IMR-90 (cell line): Measurements from ENCODE around the gene RAB1B. TPM values are rescaled to one million over a fixed set of nuclear protein-coding genes. Genes with fewer than 3 reads are reported as not detected.

Source experiments
- ATAC-seq: fragments of 200-7000 bp; cut with Tn5 transposase; 2 replicates; pipeline ENCODE4 v1.9.1; 2020; ENCODE audit warnings: low read depth, mild to moderate bottlenecking, moderate library complexity
- BruUV-seq: library from RNA; stranded (reverse); fragments of 400-500 nt; replicated peaks from 2 replicates; lab custom pipeline; 2021; lab: Mats Ljungman, UMichigan
- CTCF ChIA-PET: fragments of 300-600 bp; formaldehyde crosslinking; extraction: SDS; loops from one replicate; lab custom pipeline; 2021; ENCODE audit warnings: antibody characterized with exemption; lab: Yijun Ruan, JAX
- POLR2A ChIA-PET: fragments of 300-600 bp; sonication (Branson Sonifier 250); formaldehyde crosslinking; loops from one replicate; lab custom pipeline; 2022; ENCODE audit warnings: antibody characterized with exemption; ENCODE audit not compliant: unreplicated experiment; lab: Charles Lee
- DNase-seq: peaks from one replicate; pipeline ENCODE4 v3.0.0; 2013
- H2AFZ ChIP-seq: replicated peaks from 2 replicates; pipeline ENCODE3; 2013; ENCODE audit warnings: low read length, mild to moderate bottlenecking; ENCODE audit not compliant: poor library complexity
- H2AK5ac ChIP-seq: 2 replicates; pipeline ENCODE4 v1.6.1; 2013; ENCODE audit warnings: low read depth, low read length, inconsistent platforms
- H2AK9ac ChIP-seq: replicated peaks from 2 replicates; pipeline ENCODE3; 2013; ENCODE audit warnings: mild to moderate bottlenecking, low read depth, low read length, moderate library complexity; ENCODE audit not compliant: poor library complexity
- H2BK120ac ChIP-seq: 2 replicates; pipeline ENCODE4 v1.6.1; 2013; ENCODE audit warnings: low read depth, low read length, inconsistent platforms
- H2BK15ac ChIP-seq: 3 replicates; pipeline ENCODE4 v1.6.1; 2013; ENCODE audit warnings: low read depth, low read length, inconsistent platforms
- H2BK20ac ChIP-seq: 2 replicates; pipeline ENCODE4 v1.6.1; 2013; ENCODE audit warnings: low read depth, mild to moderate bottlenecking, inconsistent platforms, low read length, moderate library complexity
- H2BK5ac ChIP-seq: 2 replicates; pipeline ENCODE4 v1.6.1; 2013; ENCODE audit warnings: mild to moderate bottlenecking, low read depth, low read length, inconsistent platforms; ENCODE audit not compliant: poor library complexity, severe bottlenecking
- H3K14ac ChIP-seq: replicated peaks from 2 replicates; pipeline ENCODE4 v1.6.1; 2013; ENCODE audit warnings: low read depth, low read length, inconsistent platforms
- H3K18ac ChIP-seq: 2 replicates; pipeline ENCODE4 v1.6.1; 2013; ENCODE audit warnings: low read depth, low read length, control low read depth
- H3K23ac ChIP-seq: 2 replicates; pipeline ENCODE4 v1.6.1; 2013; ENCODE audit warnings: low read depth, low read length, inconsistent platforms
- H3K27ac ChIP-seq: 2 replicates; pipeline ENCODE4 v1.5.1; 2013; ENCODE audit warnings: mild to moderate bottlenecking, control low read depth, low read length; ENCODE audit not compliant: insufficient read depth
- H3K27me3 ChIP-seq: 2 replicates; pipeline ENCODE4 v1.6.1; 2013; ENCODE audit warnings: low read length; ENCODE audit not compliant: control insufficient read depth, insufficient read depth
- H3K36me3 ChIP-seq: 2 replicates; pipeline ENCODE4 v1.6.1; 2013; ENCODE audit warnings: low read length, mixed read lengths; ENCODE audit not compliant: control insufficient read depth, insufficient read depth
- H3K4ac ChIP-seq: 2 replicates; pipeline ENCODE4 v1.6.1; 2013; ENCODE audit warnings: low read depth, low read length, inconsistent platforms
- H3K4me1 ChIP-seq: 2 replicates; pipeline ENCODE4 v1.6.1; 2013; ENCODE audit warnings: low read length, mixed read lengths; ENCODE audit not compliant: control insufficient read depth, insufficient read depth
- H3K4me2 ChIP-seq: 2 replicates; pipeline ENCODE4 v1.6.1; 2013; ENCODE audit warnings: low read depth, mild to moderate bottlenecking, control low read depth, low read length, moderate library complexity
- H3K4me3 ChIP-seq: 2 replicates; pipeline ENCODE4 v1.5.1; 2013; ENCODE audit warnings: low read depth, mild to moderate bottlenecking, control low read depth, low read length, moderate library complexity; ENCODE audit not compliant: insufficient read depth
- H3K56ac ChIP-seq: 2 replicates; pipeline ENCODE4 v1.6.1; 2013; ENCODE audit warnings: low read length, inconsistent platforms; ENCODE audit not compliant: insufficient read depth; ENCODE audit errors: extremely low read depth
- H3K79me1 ChIP-seq, 2 experiments: 2 replicates each; pipeline ENCODE4 v1.6.1; 2013; ENCODE audit warnings: low read length in 2 of 2, inconsistent platforms in 1 of 2, low read depth in 1 of 2
- H3K9ac ChIP-seq: 2 replicates; pipeline ENCODE4 v1.6.1; 2013; ENCODE audit warnings: low read depth, low read length, control low read depth
- H3K9me1 ChIP-seq: 2 replicates; pipeline ENCODE4 v1.6.1; 2013; ENCODE audit warnings: low read length, inconsistent platforms; ENCODE audit not compliant: insufficient read depth
- H3K9me3 ChIP-seq: 2 replicates; pipeline ENCODE4 v1.6.1; 2013; ENCODE audit warnings: low read length; ENCODE audit not compliant: control insufficient read depth, insufficient read depth
- H4K20me1 ChIP-seq: 2 replicates; pipeline ENCODE4 v1.6.1; 2013; ENCODE audit warnings: low read length, inconsistent platforms; ENCODE audit not compliant: insufficient read depth
- H4K5ac ChIP-seq: 2 replicates; pipeline ENCODE4 v1.6.1; 2013; ENCODE audit warnings: mild to moderate bottlenecking, low read depth, low read length, control low read depth
- H4K8ac ChIP-seq, 2 experiments: 2 replicates each; pipeline ENCODE4 v1.6.1; 2013; ENCODE audit warnings: low read depth in 2 of 2, low read length in 2 of 2, control low read depth in 1 of 2, inconsistent platforms in 1 of 2
- H4K91ac ChIP-seq: 2 replicates; pipeline ENCODE4 v1.6.1; 2013; ENCODE audit warnings: low read depth, low read length, inconsistent platforms; ENCODE audit not compliant: insufficient read depth
- BHLHE40 ChIP-seq: fragments of 150-350 bp; IDR thresholded peaks from 2 replicates; pipeline ENCODE4 v1.6.1; 2016; ENCODE audit warnings: mild to moderate bottlenecking, low read depth, low read length
- FOS ChIP-seq: fragments of 150-350 bp; IDR thresholded peaks from 2 replicates; pipeline ENCODE4 v1.6.1; 2016; ENCODE audit warnings: low read depth, low read length
- MAFK ChIP-seq: IDR thresholded peaks from 2 replicates; pipeline ENCODE4 v1.6.1; 2012; ENCODE audit warnings: low read depth, low read length, improper control_type of control experiment
- MAZ ChIP-seq: IDR thresholded peaks from 2 replicates; pipeline ENCODE4 v1.6.1; 2012; ENCODE audit warnings: low read depth, mild to moderate bottlenecking, low read length, improper control_type of control experiment, moderate library complexity, borderline replicate concordance
- MXI1 ChIP-seq: IDR thresholded peaks from 2 replicates; pipeline ENCODE4 v1.6.1; 2012; ENCODE audit warnings: low read depth, mild to moderate bottlenecking, low read length, moderate library complexity, borderline replicate concordance
- NFE2L2 ChIP-seq: fragments of 150-350 bp; IDR thresholded peaks from 2 replicates; pipeline ENCODE4 v1.6.1; 2016; ENCODE audit warnings: low read depth, mild to moderate bottlenecking, low read length
- POLR2A ChIP-seq: IDR thresholded peaks from 2 replicates; pipeline ENCODE4 v1.6.1; 2012; ENCODE audit warnings: mild to moderate bottlenecking, low read depth, low read length
- RCOR1 ChIP-seq: IDR thresholded peaks from 2 replicates; pipeline ENCODE4 v1.6.1; 2012; ENCODE audit warnings: mild to moderate bottlenecking, low read length, improper control_type of control experiment; ENCODE audit not compliant: insufficient replicate concordance
- RFX5 ChIP-seq: IDR thresholded peaks from 2 replicates; pipeline ENCODE4 v1.8.0; 2012; ENCODE audit warnings: low read depth, mild to moderate bottlenecking, low read length, moderate library complexity
- SMC3 ChIP-seq: fragments of 150-350 bp; IDR thresholded peaks from 2 replicates; pipeline ENCODE4 v1.6.1; 2016; ENCODE audit warnings: low read depth, mild to moderate bottlenecking, antibody characterized with exemption, low read length, moderate library complexity
- WGBS, 2 experiments: methylation state at CpG; one replicate each; pipeline versions ENCODE4 v1.1.5 to v1.1.7; 2013; ENCODE audit warnings: missing lambda C conversion rate in 2 of 2; ENCODE audit not compliant: insufficient read length in 1 of 2; ENCODE audit errors: extremely low coverage in 2 of 2; 5-methylcytosine and 5-hydroxymethylcytosine counted together
- dilution Hi-C: fragments of 300-500 bp; cut with HindIII; formaldehyde crosslinking; loops from one replicate; pipeline ENCODE4 v1.14.3; 2018; ENCODE audit warnings: low sequenced_read_pairs; ENCODE audit not compliant: unreplicated experiment
- in situ Hi-C: fragments of 300-500 bp; cut with MboI; formaldehyde crosslinking; loops from 3 replicates; pipeline ENCODE4 v1.14.3; 2019; ENCODE audit warnings: low sequenced_read_pairs, inconsistent platforms, mixed read lengths
- intact Hi-C: fragments of 100-400 bp; cut with micrococcal nuclease; formaldehyde crosslinking; loops from 2 replicates; pipeline ENCODE4 v1.10.0; 2022
- polyA plus RNA-seq, 3 experiments: library from polyadenylated mRNA; depleted of rRNA; stranded (reverse); fragments of >200 nt; gene quantifications; 2 replicates each; pipeline ENCODE4 v1.2.3, GENCODE V29; 2012; ENCODE audit warnings: low replicate concordance in 1 of 3
- total RNA-seq: library from RNA; depleted of rRNA; stranded (reverse); fragments of >200 nt; gene quantifications from 2 replicates; pipeline ENCODE4 v1.2.3, GENCODE V29; 2012
- TF ChIP-seq, protein P1 (sequence below): conservative IDR thresholded peaks from 2 replicates; pipeline ENCODE4 v1.5.1; 2012; ENCODE audit warnings: mild to moderate bottlenecking, low read depth, low read length, improper control_type of control experiment
- TF ChIP-seq, protein P2 (sequence below): fragments of 150-350 bp; IDR thresholded peaks from 2 replicates; pipeline ENCODE4 v1.6.1; 2016; ENCODE audit warnings: low read depth, mild to moderate bottlenecking, low read length, moderate library complexity, borderline replicate concordance
- TF ChIP-seq, protein P3 (sequence below): fragments of 150-350 bp; IDR thresholded peaks from 2 replicates; pipeline ENCODE4 v1.6.1; 2017; ENCODE audit warnings: mild to moderate bottlenecking, antibody characterized with exemption, low read length, low read depth

The RAB1B gene
- total and polyA plus RNA-seq, 2 of the 4 experiments (the other 2 are of a cell fraction) = 83.7 to 248 TPM

DNA sequence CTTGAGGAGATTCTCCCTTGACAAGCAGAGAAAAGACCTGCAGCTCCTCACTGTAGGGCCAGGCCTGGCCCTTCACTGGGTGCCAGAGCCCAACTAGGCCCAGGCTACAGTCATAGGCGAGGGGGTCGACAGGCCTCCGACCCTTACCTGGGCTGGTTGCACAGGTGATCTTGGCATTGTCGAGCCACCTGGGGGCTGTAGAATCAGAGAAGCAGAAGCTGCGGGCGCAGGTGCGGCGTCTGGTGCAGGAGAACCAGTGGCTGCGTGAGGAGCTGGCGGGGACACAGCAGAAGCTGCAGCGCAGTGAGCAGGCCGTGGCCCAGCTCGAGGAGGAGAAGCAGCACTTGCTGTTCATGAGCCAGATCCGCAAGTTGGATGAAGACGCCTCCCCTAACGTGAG, 6.9 kb upstream of the RAB1B start:
- peaks cover 9% of the 10 kb centered on the region; the same call in 1 of the 2 replicates for H3K4me1 ChIP-seq
- H4K20me1 ChIP-seq = peaks cover 19% of the 10 kb centered on the region
- H2BK15ac ChIP-seq = no peak overlapping the region
- WGBS, 2 experiments = 86% methylated on average over 8 of the region's 16 CpGs; no CpG with 5 or more reads in 1 of the 2 experiments
- no peak overlapping the region for H2AK5ac ChIP-seq
- no TSS peak for BruUV-seq
- H3K27me3 ChIP-seq = no peaks in the 10 kb centered on the region
- peaks cover 28 to 54% of the 10 kb centered on the region in 2 experiments for H3K79me1 ChIP-seq
- H3K9me3 ChIP-seq = no peaks in the 10 kb centered on the region
- H2BK120ac ChIP-seq = no peak overlapping the region
- DNase-seq = no peak
- ChIA-PET POLR2A (no interaction called here), CTCF (no interaction called here)
- in situ Hi-C loops (no loop called here), dilution Hi-C loops (no loop called here), intact Hi-C loops (no loop called here)
- no peak overlapping the region for H3K18ac ChIP-seq
- H3K14ac ChIP-seq = no peak overlapping the region
- H2BK5ac ChIP-seq = no peak overlapping the region
- H3K4me2 ChIP-seq = no peak overlapping the region
- H4K91ac ChIP-seq = no peak overlapping the region
- H4K8ac ChIP-seq = no peak overlapping the region
- H3K9me1 ChIP-seq = no peaks in the 10 kb centered on the region; the same call in 1 of the 2 replicates
- no peak for ATAC-seq
- no peak overlapping the region for H2BK20ac ChIP-seq
- no peak overlapping the region for H3K23ac ChIP-seq
- H3K27ac ChIP-seq = no peak overlapping the region
- H3K4ac ChIP-seq = no peak overlapping the region
- H2AFZ ChIP-seq = no peak overlapping the region
- H3K36me3 ChIP-seq = peaks cover 50% of the 10 kb centered on the region
- TF ChIP-seq BHLHE40 (no peak), POLR2A (no peak), FOS (no peak), MAZ (no peak), RCOR1 (no peak), MXI1 (no peak), RFX5 (no peak), NFE2L2 (no peak), MAFK (no peak), SMC3 (no peak)
- TF ChIP-seq, protein P1, sequence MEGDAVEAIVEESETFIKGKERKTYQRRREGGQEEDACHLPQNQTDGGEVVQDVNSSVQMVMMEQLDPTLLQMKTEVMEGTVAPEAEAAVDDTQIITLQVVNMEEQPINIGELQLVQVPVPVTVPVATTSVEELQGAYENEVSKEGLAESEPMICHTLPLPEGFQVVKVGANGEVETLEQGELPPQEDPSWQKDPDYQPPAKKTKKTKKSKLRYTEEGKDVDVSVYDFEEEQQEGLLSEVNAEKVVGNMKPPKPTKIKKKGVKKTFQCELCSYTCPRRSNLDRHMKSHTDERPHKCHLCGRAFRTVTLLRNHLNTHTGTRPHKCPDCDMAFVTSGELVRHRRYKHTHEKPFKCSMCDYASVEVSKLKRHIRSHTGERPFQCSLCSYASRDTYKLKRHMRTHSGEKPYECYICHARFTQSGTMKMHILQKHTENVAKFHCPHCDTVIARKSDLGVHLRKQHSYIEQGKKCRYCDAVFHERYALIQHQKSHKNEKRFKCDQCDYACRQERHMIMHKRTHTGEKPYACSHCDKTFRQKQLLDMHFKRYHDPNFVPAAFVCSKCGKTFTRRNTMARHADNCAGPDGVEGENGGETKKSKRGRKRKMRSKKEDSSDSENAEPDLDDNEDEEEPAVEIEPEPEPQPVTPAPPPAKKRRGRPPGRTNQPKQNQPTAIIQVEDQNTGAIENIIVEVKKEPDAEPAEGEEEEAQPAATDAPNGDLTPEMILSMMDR = no peak
- TF ChIP-seq, protein P2, sequence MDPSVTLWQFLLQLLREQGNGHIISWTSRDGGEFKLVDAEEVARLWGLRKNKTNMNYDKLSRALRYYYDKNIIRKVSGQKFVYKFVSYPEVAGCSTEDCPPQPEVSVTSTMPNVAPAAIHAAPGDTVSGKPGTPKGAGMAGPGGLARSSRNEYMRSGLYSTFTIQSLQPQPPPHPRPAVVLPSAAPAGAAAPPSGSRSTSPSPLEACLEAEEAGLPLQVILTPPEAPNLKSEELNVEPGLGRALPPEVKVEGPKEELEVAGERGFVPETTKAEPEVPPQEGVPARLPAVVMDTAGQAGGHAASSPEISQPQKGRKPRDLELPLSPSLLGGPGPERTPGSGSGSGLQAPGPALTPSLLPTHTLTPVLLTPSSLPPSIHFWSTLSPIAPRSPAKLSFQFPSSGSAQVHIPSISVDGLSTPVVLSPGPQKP = no peak
- TF ChIP-seq, protein P3, sequence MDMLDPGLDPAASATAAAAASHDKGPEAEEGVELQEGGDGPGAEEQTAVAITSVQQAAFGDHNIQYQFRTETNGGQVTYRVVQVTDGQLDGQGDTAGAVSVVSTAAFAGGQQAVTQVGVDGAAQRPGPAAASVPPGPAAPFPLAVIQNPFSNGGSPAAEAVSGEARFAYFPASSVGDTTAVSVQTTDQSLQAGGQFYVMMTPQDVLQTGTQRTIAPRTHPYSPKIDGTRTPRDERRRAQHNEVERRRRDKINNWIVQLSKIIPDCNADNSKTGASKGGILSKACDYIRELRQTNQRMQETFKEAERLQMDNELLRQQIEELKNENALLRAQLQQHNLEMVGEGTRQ = no peak
- H4K5ac ChIP-seq = no peak overlapping the region
- H3K56ac ChIP-seq = no peak overlapping the region
- no peak overlapping the region for H2AK9ac ChIP-seq
- no peak overlapping the region for H3K4me3 ChIP-seq
- no peak overlapping the region for H3K9ac ChIP-seq
